Activated naive CD8-positive, alpha-beta T cell treated with anti-CD3 and anti-CD28 coated beads, Interleukin-2, amount 50 U/mL, for 24 hours (primary cell): ENCODE results near the gene MAB21L2.
"Not testable (repeated sequence)": the region's sequence is repeated elsewhere in the genome, so short reads cannot be mapped to it uniquely, and the experiment has no call there.

Experiments
- ATAC-seq: fragments of 150-1000 bp; cut with Tn5 transposase; one replicate; pipeline ENCODE4 v1.10.0; 2021
- DNase-seq: peaks from one replicate; pipeline ENCODE4 v3.0.0; 2021
- H3K27ac Mint-ChIP-seq: one replicate; pipeline ENCODE4 v1.8.0; 2021; ENCODE audit warnings: mild to moderate bottlenecking, mixed read lengths
- H3K27me3 Mint-ChIP-seq: one replicate; pipeline ENCODE4 v1.8.0; 2021; ENCODE audit warnings: mixed read lengths
- H3K36me3 Mint-ChIP-seq: one replicate; pipeline ENCODE4 v1.8.0; 2021; ENCODE audit warnings: low read depth, mixed read lengths
- H3K4me1 Mint-ChIP-seq: one replicate; pipeline ENCODE4 v1.8.0; 2021; ENCODE audit warnings: mixed read lengths
- H3K4me3 Mint-ChIP-seq: one replicate; pipeline ENCODE4 v1.8.0; 2021; ENCODE audit warnings: mild to moderate bottlenecking, moderate library complexity, mixed read lengths
- H3K9me3 Mint-ChIP-seq: one replicate; pipeline ENCODE4 v1.8.0; 2021; ENCODE audit warnings: mixed read lengths

The MAB21L2 gene

GRCh38 chr4:150582146-150582872, at the start of gene MAB21L2:
MAB21L2 (plus strand) TSS chr4:150582151; CDS start chr4:150583030, 879 bp downstream.
- ATAC-seq (no peak), DNase-seq (no peak)
- Mint-ChIP-seq H3K9me3 (no peaks in the 10 kb centered on the region), H3K27me3 (no peaks in the 10 kb centered on the region), H3K36me3 (peaks cover 51% of the 10 kb centered on the region), H3K4me1 (no peaks in the 10 kb centered on the region), H3K4me3 (no peak within 1 kb of the TSS), H3K27ac (no peak within 1 kb of the TSS)

- no peak for ATAC-seq
- H3K27me3 Mint-ChIP-seq, result no peaks in the 10 kb centered on the region
- peaks cover 9% of the 10 kb centered on the region for H3K36me3 Mint-ChIP-seq
- H3K4me3 Mint-ChIP-seq, result no peak overlapping the region
- H3K9me3 Mint-ChIP-seq, result peaks cover 3% of the 10 kb centered on the region
- no peaks in the 10 kb centered on the region for H3K4me1 Mint-ChIP-seq
- DNase-seq, result no peak
- H3K27ac Mint-ChIP-seq, result no peak overlapping the region
Observed at GRCh38 chr4:150533673-150534072, 48.3 kb upstream of the MAB21L2 start.

DNA sequence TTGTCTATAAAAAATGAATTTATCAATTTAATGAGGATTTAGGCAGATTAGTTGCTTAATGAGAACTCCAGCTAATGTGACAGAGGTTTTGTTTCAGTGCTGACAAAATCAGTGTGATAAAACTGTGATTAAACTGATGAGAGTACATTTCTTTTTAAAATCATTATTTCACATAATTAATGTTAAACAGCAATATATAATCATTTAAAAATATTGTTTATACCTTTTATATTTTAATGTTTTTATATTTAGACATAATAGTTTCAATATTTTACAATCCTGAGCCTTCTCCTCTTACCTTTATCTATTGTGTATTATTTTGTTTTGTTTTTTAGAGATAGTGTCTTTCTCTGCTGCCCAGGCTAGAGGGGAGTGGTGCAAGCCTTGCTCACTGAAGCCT, 47.1 kb upstream of the MAB21L2 start:
- no peak overlapping the region for H3K4me3 Mint-ChIP-seq
- no peak for DNase-seq
- no peaks in the 10 kb centered on the region for H3K27me3 Mint-ChIP-seq
- peaks cover 3% of the 10 kb centered on the region for H3K9me3 Mint-ChIP-seq
- no peak for ATAC-seq
- H3K36me3 Mint-ChIP-seq, result peaks cover 11% of the 10 kb centered on the region
- no peak overlapping the region for H3K27ac Mint-ChIP-seq
- H3K4me1 Mint-ChIP-seq, result no peaks in the 10 kb centered on the region

GRCh38 chr4:150537911-150538310, 44.0 kb upstream of the MAB21L2 start:
- not testable (repeated sequence) for H3K27me3 Mint-ChIP-seq, H3K4me1 Mint-ChIP-seq, H3K4me3 Mint-ChIP-seq, H3K27ac Mint-ChIP-seq, H3K36me3 Mint-ChIP-seq, DNase-seq, ATAC-seq, H3K9me3 Mint-ChIP-seq

DNA sequence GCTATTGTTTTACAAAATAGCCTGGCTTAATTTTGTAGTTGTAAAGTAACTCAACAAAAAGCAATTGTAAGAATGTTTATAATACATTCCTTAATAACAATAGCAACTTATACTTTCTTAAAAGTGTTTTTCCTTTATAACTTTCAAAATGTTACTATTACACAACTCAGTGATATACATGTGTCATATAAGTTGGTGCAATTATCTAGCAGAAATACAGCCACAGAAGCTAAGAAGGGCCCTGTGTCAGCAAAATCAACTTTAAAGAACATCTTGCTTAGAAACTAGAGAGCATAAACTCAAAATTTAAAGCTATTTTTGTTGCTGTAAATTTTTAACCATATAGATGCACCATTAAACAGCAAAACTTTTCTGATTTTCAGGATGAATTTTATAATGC, 41.4 kb upstream of the MAB21L2 start:
- H3K27me3 Mint-ChIP-seq, result no peaks in the 10 kb centered on the region
- H3K27ac Mint-ChIP-seq, result no peak overlapping the region
- no peaks in the 10 kb centered on the region for H3K4me1 Mint-ChIP-seq
- H3K9me3 Mint-ChIP-seq, result no peaks in the 10 kb centered on the region
- H3K36me3 Mint-ChIP-seq, result peaks cover 6% of the 10 kb centered on the region
- no peak for ATAC-seq
- no peak for DNase-seq
- no peak overlapping the region for H3K4me3 Mint-ChIP-seq

DNA sequence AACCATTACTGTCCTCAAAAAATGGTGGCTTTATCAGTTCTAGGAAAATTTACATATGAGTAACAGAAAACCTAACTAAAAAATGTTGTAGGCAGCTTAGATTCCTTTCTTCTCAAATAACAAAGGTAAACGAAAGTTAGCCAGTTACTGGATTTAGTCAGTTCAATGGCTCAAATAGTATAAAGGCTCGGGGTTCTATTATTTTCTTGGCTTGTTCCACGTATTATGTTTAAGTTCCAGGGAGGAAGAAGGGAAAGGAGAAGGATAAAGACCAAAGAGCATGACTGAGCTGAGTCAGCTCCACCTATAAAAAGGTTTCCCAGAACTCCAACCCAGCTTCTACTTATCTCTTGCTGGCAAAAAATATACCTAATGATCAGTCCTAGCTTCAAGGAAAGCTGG, 41.0 kb upstream of the MAB21L2 start:
- no peaks in the 10 kb centered on the region for H3K4me1 Mint-ChIP-seq
- H3K27me3 Mint-ChIP-seq, result no peaks in the 10 kb centered on the region
- DNase-seq, result no peak
- no peak overlapping the region for H3K4me3 Mint-ChIP-seq
- no peak overlapping the region for H3K27ac Mint-ChIP-seq
- ATAC-seq, result no peak
- peaks cover 6% of the 10 kb centered on the region for H3K36me3 Mint-ChIP-seq
- no peaks in the 10 kb centered on the region for H3K9me3 Mint-ChIP-seq

- ATAC-seq, result no peak
- no peaks in the 10 kb centered on the region for H3K9me3 Mint-ChIP-seq
- DNase-seq, result no peak
- no peak overlapping the region for H3K4me3 Mint-ChIP-seq
- peaks cover 5% of the 10 kb centered on the region for H3K36me3 Mint-ChIP-seq
- no peak overlapping the region for H3K27ac Mint-ChIP-seq
- no peaks in the 10 kb centered on the region for H3K27me3 Mint-ChIP-seq
- H3K4me1 Mint-ChIP-seq, result no peaks in the 10 kb centered on the region
Observed at GRCh38 chr4:150541681-150542080, 40.3 kb upstream of the MAB21L2 start.

- H3K4me1 Mint-ChIP-seq, result no peaks in the 10 kb centered on the region
- no peak overlapping the region for H3K27ac Mint-ChIP-seq
Observed at GRCh38 chr4:150543042-150543441, 38.9 kb upstream of the MAB21L2 start.

GRCh38 chr4:150546286-150546685, 35.7 kb upstream of the MAB21L2 start:
- no peaks in the 10 kb centered on the region for H3K4me1 Mint-ChIP-seq
- no peaks in the 10 kb centered on the region for H3K9me3 Mint-ChIP-seq
- H3K36me3 Mint-ChIP-seq, result no peaks in the 10 kb centered on the region
- no peak overlapping the region for H3K4me3 Mint-ChIP-seq
- no peak overlapping the region for H3K27ac Mint-ChIP-seq
- no peak for ATAC-seq
- no peak for DNase-seq
- H3K27me3 Mint-ChIP-seq, result no peaks in the 10 kb centered on the region

More at GRCh38 chr4:150543042-150543441, 38.9 kb upstream of the MAB21L2 start:
- Mint-ChIP-seq H3K4me3 (no peak overlapping the region), H3K9me3 (no peaks in the 10 kb centered on the region), H3K36me3 (peaks cover 3% of the 10 kb centered on the region), H3K27me3 (no peaks in the 10 kb centered on the region)
- DNase-seq (no peak), ATAC-seq (no peak)

GRCh38 chr4:150547154-150547838, 34.7 kb upstream of the MAB21L2 start:
- Mint-ChIP-seq H3K9me3 (no peaks in the 10 kb centered on the region), H3K4me1 (no peaks in the 10 kb centered on the region), H3K4me3 (no peak overlapping the region), H3K27me3 (no peaks in the 10 kb centered on the region), H3K27ac (no peak overlapping the region), H3K36me3 (peaks cover 4% of the 10 kb centered on the region)
- ATAC-seq, result no peak
- DNase-seq, result no peak

- not testable (repeated sequence) for H3K27ac Mint-ChIP-seq, H3K4me1 Mint-ChIP-seq, H3K9me3 Mint-ChIP-seq, DNase-seq, ATAC-seq, H3K4me3 Mint-ChIP-seq, H3K27me3 Mint-ChIP-seq
- H3K36me3 Mint-ChIP-seq, result peaks cover 17% of the 10 kb centered on the region
Observed at GRCh38 chr4:150557811-150558210, 24.1 kb upstream of the MAB21L2 start.

GRCh38 chr4:150561143-150561737, 20.7 kb upstream of the MAB21L2 start:
- no peaks in the 10 kb centered on the region for H3K27me3 Mint-ChIP-seq
- no peak for DNase-seq
- ATAC-seq, result no peak
- peaks cover 3% of the 10 kb centered on the region for H3K9me3 Mint-ChIP-seq
- H3K36me3 Mint-ChIP-seq, result peaks cover 20% of the 10 kb centered on the region
- H3K4me3 Mint-ChIP-seq, result no peak overlapping the region
- H3K4me1 Mint-ChIP-seq, result no peaks in the 10 kb centered on the region
- no peak overlapping the region for H3K27ac Mint-ChIP-seq

- ATAC-seq, result no peak
- H3K4me3 Mint-ChIP-seq, result no peak overlapping the region
Observed at GRCh38 chr4:150562250-150562649, 19.7 kb upstream of the MAB21L2 start.

DNA sequence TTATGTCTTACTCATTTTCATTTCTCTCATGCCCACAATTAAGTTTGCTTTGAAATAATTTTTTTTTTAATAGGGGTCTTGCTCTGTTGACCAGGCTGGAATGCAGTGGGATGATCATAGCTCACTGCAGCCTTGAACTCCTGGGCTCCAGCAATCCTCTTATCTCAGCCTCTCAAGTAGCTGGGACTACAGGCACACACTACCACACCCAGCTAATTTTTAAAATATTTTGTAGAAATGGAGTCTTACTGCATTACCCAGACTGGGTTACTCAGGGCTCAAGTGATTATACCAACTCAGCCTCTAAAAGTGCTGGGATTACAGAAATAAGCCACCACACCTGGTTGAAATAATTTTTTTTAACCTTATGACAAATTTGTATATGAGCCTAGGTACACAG, 19.2 kb upstream of the MAB21L2 start:
- Mint-ChIP-seq H3K9me3 (peaks cover 3% of the 10 kb centered on the region), H3K27ac (no peak overlapping the region), H3K27me3 (no peaks in the 10 kb centered on the region), H3K36me3 (peaks cover 25% of the 10 kb centered on the region), H3K4me3 (no peak overlapping the region), H3K4me1 (no peaks in the 10 kb centered on the region)
- ATAC-seq (no peak), DNase-seq (no peak)

More at GRCh38 chr4:150562250-150562649, 19.7 kb upstream of the MAB21L2 start:
- Mint-ChIP-seq H3K27me3 (no peaks in the 10 kb centered on the region), H3K27ac (no peak overlapping the region), H3K4me1 (no peaks in the 10 kb centered on the region), H3K9me3 (peaks cover 3% of the 10 kb centered on the region), H3K36me3 (peaks cover 23% of the 10 kb centered on the region)
- no peak for DNase-seq

GRCh38 chr4:150564967-150565366, 17.0 kb upstream of the MAB21L2 start:
- not testable (repeated sequence) for H3K4me1 Mint-ChIP-seq, H3K9me3 Mint-ChIP-seq, H3K4me3 Mint-ChIP-seq, DNase-seq, H3K27me3 Mint-ChIP-seq, H3K27ac Mint-ChIP-seq, ATAC-seq
- peaks cover 27% of the 10 kb centered on the region for H3K36me3 Mint-ChIP-seq
